Suprapubic skin (tissue), 4 donors: ENCODE measurements around the gene INPP5A. TPM values are rescaled to one million over a fixed set of nuclear protein-coding genes. Genes with fewer than 3 reads are reported as not detected.

ENCODE experiments used
- DNase-seq, 2 donors: peaks; one replicate each; pipeline ENCODE4 v3.0.0-alpha.2; 2019; ENCODE audit warnings: low spot score in 2 of 2
- H3K27ac ChIP-seq: fragments of 200-600 bp; sonication (generic); one replicate; pipeline ENCODE4 v1.5.1; 2019
- H3K27me3 ChIP-seq: fragments of 200-600 bp; sonication (generic); one replicate; pipeline ENCODE4 v1.5.1; 2019
- H3K36me3 ChIP-seq: fragments of 200-600 bp; sonication (generic); one replicate; pipeline ENCODE4 v1.5.1; 2019
- H3K4me1 ChIP-seq: fragments of 200-600 bp; sonication (generic); one replicate; pipeline ENCODE4 v1.5.1; 2019
- H3K4me3 ChIP-seq: fragments of 200-600 bp; sonication (generic); one replicate; pipeline ENCODE4 v1.5.1; 2019; ENCODE audit warnings: mild to moderate bottlenecking
- H3K9me3 ChIP-seq: fragments of 200-600 bp; sonication (generic); one replicate; pipeline ENCODE4 v1.5.1; 2019
- CTCF ChIP-seq, 2 donors: fragments of 200-600 bp in 1 of 2; fragments of 450-650 bp in 1 of 2; sonication (generic) in 1 of 2; IDR thresholded peaks; one replicate each; pipeline ENCODE4 v1.5.1; 2016 to 2019; ENCODE audit warnings: antibody characterized with exemption in 2 of 2, mild to moderate bottlenecking in 1 of 2, moderate library complexity in 1 of 2
- EP300 ChIP-seq: sonication (generic); formaldehyde crosslinking; IDR thresholded peaks from one replicate; pipeline ENCODE4 v1.6.1; 2017; ENCODE audit warnings: antibody characterized with exemption
- POLR2A ChIP-seq, 2 donors: fragments of 450-650 bp; IDR thresholded peaks; one replicate each; pipeline ENCODE4 v1.6.1; 2017; ENCODE audit warnings: antibody characterized with exemption in 2 of 2, mild to moderate bottlenecking in 2 of 2, moderate library complexity in 2 of 2
- POLR2AphosphoS5 ChIP-seq, 3 donors: sonication (generic); formaldehyde crosslinking; IDR thresholded peaks; one replicate each; pipeline ENCODE4 v1.6.1; 2017; ENCODE audit warnings: antibody characterized with exemption in 3 of 3
- WGBS: methylation state at CpG from one replicate; pipeline ENCODE4 v1.1.5; 2018; 5-methylcytosine and 5-hydroxymethylcytosine counted together
- total RNA-seq, 4 donors: library from RNA; depleted of rRNA; stranded (reverse); fragments of >200 nt; gene quantifications; one replicate each; pipeline ENCODE4 v1.1.0, GENCODE V29; 2016

Gene INPP5A
- total RNA-seq, 4 donors from 2014 or later, result 28.1 to 39.1 (median 32.3) TPM

GRCh38 chr10:132641966-132642731 is 104.6 kb downstream of the INPP5A start:
- Histone ChIP-seq H3K27me3 (no peaks in the 10 kb centered on the region), H3K27ac (no peak overlapping the region), H3K9me3 (no peaks in the 10 kb centered on the region), H3K4me3 (no peak overlapping the region), H3K4me1 (peaks cover 13% of the 10 kb centered on the region), H3K36me3 (peaks cover under 1% of the 10 kb centered on the region)
- WGBS, result 89% methylated on average over 16 of the region's 33 CpGs
- TF ChIP-seq EP300 (no peak), POLR2AphosphoS5 (IDR thresholded peaks at IDR 0.05) (no peak), POLR2A (IDR thresholded peaks at IDR 0.05) (no peak), CTCF (IDR thresholded peaks at IDR 0.05) (no peak)
- DNase-seq, result peak; percentile 45 to 77

GRCh38 chr10:132642732-132643008 is 105.1 kb downstream of the INPP5A start:
- Histone ChIP-seq H3K36me3 (peaks cover 3% of the 10 kb centered on the region), H3K27me3 (no peaks in the 10 kb centered on the region), H3K27ac (no peak overlapping the region), H3K4me1 (peaks cover 10% of the 10 kb centered on the region), H3K9me3 (no peaks in the 10 kb centered on the region), H3K4me3 (no peak overlapping the region)
- peak; percentile 16 to 35 for DNase-seq
- 92% methylated on average over 11 of the region's 11 CpGs for WGBS
- no peak for TF ChIP-seq CTCF (IDR thresholded peaks at IDR 0.05)
- no peak for TF ChIP-seq EP300
- TF ChIP-seq POLR2A (IDR thresholded peaks at IDR 0.05), result no peak
- no peak for TF ChIP-seq POLR2AphosphoS5 (IDR thresholded peaks at IDR 0.05)

GRCh38 chr10:132643709-132644526 is 106.3 kb downstream of the INPP5A start:
- H3K9me3 ChIP-seq, result no peaks in the 10 kb centered on the region
- H3K4me3 ChIP-seq, result no peak overlapping the region
- no peak overlapping the region for H3K27ac ChIP-seq
- 83% methylated on average over 17 of the region's 35 CpGs for WGBS
- peak; percentile 46 to 76 for DNase-seq
- no peak for TF ChIP-seq CTCF (IDR thresholded peaks at IDR 0.05)
- no peak for TF ChIP-seq POLR2A (IDR thresholded peaks at IDR 0.05)
- TF ChIP-seq EP300, result no peak
- TF ChIP-seq POLR2AphosphoS5 (IDR thresholded peaks at IDR 0.05), result no peak
- H3K4me1 ChIP-seq, result peaks cover 6% of the 10 kb centered on the region
- H3K36me3 ChIP-seq, result peaks cover 3% of the 10 kb centered on the region
- H3K27me3 ChIP-seq, result no peaks in the 10 kb centered on the region

- Histone ChIP-seq H3K4me1 (peaks cover 6% of the 10 kb centered on the region), H3K27me3 (no peaks in the 10 kb centered on the region), H3K27ac (no peak overlapping the region), H3K36me3 (peaks cover 3% of the 10 kb centered on the region), H3K4me3 (no peak overlapping the region), H3K9me3 (no peaks in the 10 kb centered on the region)
- DNase-seq, result peak; percentile 59 to 72
- WGBS, result 80% methylated on average over 25 of the region's 30 CpGs
- TF ChIP-seq POLR2A (IDR thresholded peaks at IDR 0.05) (no peak), CTCF (IDR thresholded peaks at IDR 0.05) (no peak), EP300 (no peak), POLR2AphosphoS5 (IDR thresholded peaks at IDR 0.05) (no peak)
Observed at GRCh38 chr10:132644527-132645246, 107.1 kb downstream of the INPP5A start.

- Histone ChIP-seq H3K4me1 (peaks cover 6% of the 10 kb centered on the region), H3K27me3 (no peaks in the 10 kb centered on the region), H3K27ac (no peak overlapping the region), H3K36me3 (peaks cover 7% of the 10 kb centered on the region), H3K4me3 (no peak overlapping the region), H3K9me3 (no peaks in the 10 kb centered on the region)
- TF ChIP-seq POLR2AphosphoS5 (IDR thresholded peaks at IDR 0.05) (no peak), CTCF (IDR thresholded peaks at IDR 0.05) (no peak), POLR2A (IDR thresholded peaks at IDR 0.05) (no peak), EP300 (no peak)
- peak; percentile 33 to 69 for DNase-seq
- 90% methylated on average over 2 of the region's 14 CpGs for WGBS
Observed at GRCh38 chr10:132645247-132645530, 107.6 kb downstream of the INPP5A start.
